ENCODE data around the gene DHCR7.

DHCR7 gene

GRCh38 chr11:71477641-71478527 is 29.7 kb upstream of the DHCR7 start:
- H3K4me3 ChIP-seq (ENCODE audit: low read length), result no peak overlapping the region
- TF ChIP-seq, protein P1, sequence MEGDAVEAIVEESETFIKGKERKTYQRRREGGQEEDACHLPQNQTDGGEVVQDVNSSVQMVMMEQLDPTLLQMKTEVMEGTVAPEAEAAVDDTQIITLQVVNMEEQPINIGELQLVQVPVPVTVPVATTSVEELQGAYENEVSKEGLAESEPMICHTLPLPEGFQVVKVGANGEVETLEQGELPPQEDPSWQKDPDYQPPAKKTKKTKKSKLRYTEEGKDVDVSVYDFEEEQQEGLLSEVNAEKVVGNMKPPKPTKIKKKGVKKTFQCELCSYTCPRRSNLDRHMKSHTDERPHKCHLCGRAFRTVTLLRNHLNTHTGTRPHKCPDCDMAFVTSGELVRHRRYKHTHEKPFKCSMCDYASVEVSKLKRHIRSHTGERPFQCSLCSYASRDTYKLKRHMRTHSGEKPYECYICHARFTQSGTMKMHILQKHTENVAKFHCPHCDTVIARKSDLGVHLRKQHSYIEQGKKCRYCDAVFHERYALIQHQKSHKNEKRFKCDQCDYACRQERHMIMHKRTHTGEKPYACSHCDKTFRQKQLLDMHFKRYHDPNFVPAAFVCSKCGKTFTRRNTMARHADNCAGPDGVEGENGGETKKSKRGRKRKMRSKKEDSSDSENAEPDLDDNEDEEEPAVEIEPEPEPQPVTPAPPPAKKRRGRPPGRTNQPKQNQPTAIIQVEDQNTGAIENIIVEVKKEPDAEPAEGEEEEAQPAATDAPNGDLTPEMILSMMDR (conservative IDR thresholded peaks at IDR 0.05; ENCODE audit: low read depth, low read length), result no peak
- no peak for DNase-seq (ENCODE audit: low read depth)

DNA sequence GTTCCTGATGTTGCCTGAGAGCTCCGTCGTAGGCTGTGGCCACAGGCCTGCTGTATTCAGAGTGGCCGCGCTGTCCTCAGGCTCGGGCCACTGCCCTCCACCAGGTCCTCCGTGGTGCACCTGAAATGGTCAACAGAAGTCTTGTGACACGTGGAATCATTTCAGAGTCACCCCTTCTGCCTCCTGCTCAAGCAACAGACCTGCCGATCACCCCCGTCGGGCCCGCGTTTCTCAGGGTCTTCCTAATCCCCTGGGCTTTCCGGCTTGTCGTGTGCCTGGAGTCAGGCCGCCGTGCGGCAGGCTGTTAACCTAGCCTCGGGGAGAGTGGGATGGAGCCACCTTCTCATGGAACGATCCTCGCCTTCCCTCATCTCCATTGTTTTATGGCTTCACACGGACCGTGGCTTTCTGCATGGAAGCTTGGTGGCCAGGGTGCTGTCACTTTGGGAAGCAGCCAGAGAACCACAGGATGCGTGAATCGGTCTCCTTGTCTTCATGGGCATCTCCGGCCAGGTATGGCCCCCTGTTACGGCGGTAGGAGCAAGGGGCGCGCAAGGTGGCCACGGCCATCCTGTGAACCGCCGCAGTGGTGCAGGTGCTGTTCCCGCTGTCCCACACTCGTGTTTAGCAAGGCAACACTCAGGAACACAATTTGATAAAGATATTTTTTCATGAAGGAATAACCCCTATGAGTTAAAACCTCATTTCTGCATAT is 28.9 kb upstream of the DHCR7 start:
- H3K4me3 ChIP-seq (ENCODE audit: low read length), result no peak overlapping the region
- TF ChIP-seq, protein P1 (conservative IDR thresholded peaks at IDR 0.05; ENCODE audit: low read depth, low read length), result no peak
- no peak for DNase-seq (ENCODE audit: low read depth)

- DNase-seq (ENCODE audit: low read depth), result no peak
- H3K4me3 ChIP-seq (ENCODE audit: low read length), result no peak overlapping the region
- TF ChIP-seq, protein P1 (conservative IDR thresholded peaks at IDR 0.05; ENCODE audit: low read depth, low read length), result no peak
Measured at GRCh38 chr11:71476031-71476430, 27.8 kb upstream of the DHCR7 start.

GRCh38 chr11:71474771-71475483 is 26.7 kb upstream of the DHCR7 start:
- H3K4me3 ChIP-seq (ENCODE audit: low read length), result no peak overlapping the region
- TF ChIP-seq, protein P1 (conservative IDR thresholded peaks at IDR 0.05; ENCODE audit: low read depth, low read length), result no peak
- DNase-seq (ENCODE audit: low read depth), result no peak

- no peak for DNase-seq (ENCODE audit: low read depth)
- TF ChIP-seq, protein P1 (conservative IDR thresholded peaks at IDR 0.05; ENCODE audit: low read depth, low read length), result no peak
- no peak overlapping the region for H3K4me3 ChIP-seq (ENCODE audit: low read length)
Measured at GRCh38 chr11:71474141-71474770, 26.1 kb upstream of the DHCR7 start.

GRCh38 chr11:71473793-71474080 is 25.5 kb upstream of the DHCR7 start:
- no peak overlapping the region for H3K4me3 ChIP-seq (ENCODE audit: low read length)
- TF ChIP-seq, protein P1 (conservative IDR thresholded peaks at IDR 0.05; ENCODE audit: low read depth, low read length), result no peak
- DNase-seq (ENCODE audit: low read depth), result no peak

All from retinal pigment epithelial cell (primary cell).